AG04450 (cell line): ENCODE measurements around the gene THUMPD2. TPM values are rescaled to one million over a fixed set of nuclear protein-coding genes. Genes with fewer than 3 reads are reported as not detected.

Experiments
- CTCF ChIA-PET: fragments of 300-600, 350-600 bp; formaldehyde crosslinking; extraction: SDS; loops from one replicate; lab custom pipeline; 2022; ENCODE audit warnings: antibody characterized with exemption, inconsistent platforms; lab: Charles Lee
- POLR2A ChIA-PET: fragments of 350-600 bp; formaldehyde crosslinking; extraction: SDS; loops from one replicate; lab custom pipeline; 2021; ENCODE audit warnings: antibody characterized with exemption, inconsistent platforms; lab: Yijun Ruan, JAX
- DNase-seq: peaks from one replicate; pipeline ENCODE4 v3.0.0-alpha.2; 2011; ENCODE audit warnings: low read depth, low spot score
- H3K27ac ChIP-seq: one replicate; pipeline ENCODE4 v1.5.1; 2012; ENCODE audit warnings: low read depth, low read length, control low read depth
- H3K27me3 ChIP-seq: one replicate; pipeline ENCODE4 v1.6.0; 2012; ENCODE audit warnings: low read length; ENCODE audit not compliant: control insufficient read depth, insufficient read depth
- H3K4me3 ChIP-seq: 2 replicates; pipeline ENCODE4 v1.5.1; 2011; ENCODE audit warnings: mild to moderate bottlenecking, low read depth, low read length, control low read depth
- H3K9me3 ChIP-seq: 2 replicates; pipeline ENCODE4 v1.5.1; 2012; ENCODE audit warnings: low read length; ENCODE audit not compliant: control insufficient read depth, insufficient read depth
- CTCF ChIP-seq: IDR thresholded peaks from 2 replicates; pipeline ENCODE4 v1.5.1; 2011; ENCODE audit warnings: low read depth, low read length, control low read depth, inconsistent platforms
- polyA plus RNA-seq: library from polyadenylated mRNA; depleted of rRNA; stranded (reverse); fragments of >200 nt; gene quantifications from 2 replicates; pipeline ENCODE4 v1.2.3, GENCODE V29; 2011; rRNA removed

Gene THUMPD2
- polyA plus RNA-seq, 1 experiment = 11.7 TPM

- H3K27ac ChIP-seq = no peak overlapping the region
- ChIA-PET CTCF (no interaction called here), POLR2A (interaction anchor here (0.7 kb wide), 1 partner anchor 10 kb away, joined by 4 read pairs; no protein-coding TSS in a partner anchor)
- no peak for DNase-seq
- no peak for TF ChIP-seq CTCF
- H3K4me3 ChIP-seq = no peak overlapping the region
- peaks cover 6% of the 10 kb centered on the region for H3K27me3 ChIP-seq
- H3K9me3 ChIP-seq = peaks cover 3% of the 10 kb centered on the region; the same call in 1 of the 2 replicates
Measured at GRCh38 chr2:39686456-39686855, 92.6 kb downstream of the THUMPD2 start.

Other genes with a start within 250 kb of the THUMPD2 start
- gene TMEM178A, start 113.3 kb downstream of the THUMPD2 start, polyA plus RNA-seq = 1.1 and 1.2 TPM in 2 replicates